GM12891 (cell line): Measurements from ENCODE around the gene ADM5.

Experiments
- DNase-seq: peaks from one replicate; pipeline ENCODE4 v3.0.0; 2011; ENCODE audit warnings: low spot score; ENCODE audit not compliant: insufficient read length
- FAIRE-seq: peaks from 2 replicates; lab custom pipeline; 2011; peaks lifted over from hg19 to GRCh38; lab: Jason Lieb, UNC
- PAX5 ChIP-seq: IDR thresholded peaks from 2 replicates; pipeline ENCODE4 v1.6.1; 2011; ENCODE audit warnings: low read length, moderate library complexity, mild to moderate bottlenecking; ENCODE audit not compliant: insufficient read depth, severe bottlenecking
- POLR2A ChIP-seq: IDR thresholded peaks from 2 replicates; pipeline ENCODE4 v1.6.1; 2011; ENCODE audit warnings: low read depth, low read length, control low read depth
- POLR2AphosphoS5 ChIP-seq: IDR thresholded peaks from 2 replicates; pipeline ENCODE4 v1.6.1; 2011; ENCODE audit warnings: low read depth, low read length, control low read depth
- POU2F2 ChIP-seq: IDR thresholded peaks from 2 replicates; pipeline ENCODE4 v1.6.1; 2011; ENCODE audit warnings: low read depth, mild to moderate bottlenecking, control low read depth, low read length, moderate library complexity
- SPI1 ChIP-seq: IDR thresholded peaks from 2 replicates; pipeline ENCODE4 v1.6.1; 2011; ENCODE audit warnings: low read depth, low read length, control low read depth
- TAF1 ChIP-seq: IDR thresholded peaks from 2 replicates; pipeline ENCODE4 v1.6.1; 2011; ENCODE audit warnings: low read depth, low read length, control low read depth

Gene ADM5

GRCh38 chr19:49687150-49687549 is 2.2 kb upstream of the ADM5 start:
- DNase-seq = no peak
- no peak for FAIRE-seq
- TF ChIP-seq POLR2A (no peak), POLR2AphosphoS5 (no peak), TAF1 (no peak), POU2F2 (no peak), SPI1 (no peak), PAX5 (no peak)

GRCh38 chr19:49687566-49688316 is 1.7 kb upstream of the ADM5 start:
- TF ChIP-seq PAX5 = no peak
- TF ChIP-seq POLR2A = peak; percentile 17; the same call in 1 of the 2 replicates
- TF ChIP-seq SPI1 = peak; percentile 22; the same call in 1 of the 2 replicates
- FAIRE-seq = no peak
- DNase-seq = no peak

GRCh38 chr19:49688531-49689132 is 762 bp upstream of the ADM5 start:
- TF ChIP-seq POLR2AphosphoS5 = 0 out of 2 replicates have a peak, but pooled peaks have one; percentile 16
- TF ChIP-seq POLR2A = peak; percentile 51; the same call in 1 of the 2 replicates
- TF ChIP-seq POU2F2 = no peak
- no peak for TF ChIP-seq TAF1
- DNase-seq (no peak), FAIRE-seq (no peak)

DNA sequence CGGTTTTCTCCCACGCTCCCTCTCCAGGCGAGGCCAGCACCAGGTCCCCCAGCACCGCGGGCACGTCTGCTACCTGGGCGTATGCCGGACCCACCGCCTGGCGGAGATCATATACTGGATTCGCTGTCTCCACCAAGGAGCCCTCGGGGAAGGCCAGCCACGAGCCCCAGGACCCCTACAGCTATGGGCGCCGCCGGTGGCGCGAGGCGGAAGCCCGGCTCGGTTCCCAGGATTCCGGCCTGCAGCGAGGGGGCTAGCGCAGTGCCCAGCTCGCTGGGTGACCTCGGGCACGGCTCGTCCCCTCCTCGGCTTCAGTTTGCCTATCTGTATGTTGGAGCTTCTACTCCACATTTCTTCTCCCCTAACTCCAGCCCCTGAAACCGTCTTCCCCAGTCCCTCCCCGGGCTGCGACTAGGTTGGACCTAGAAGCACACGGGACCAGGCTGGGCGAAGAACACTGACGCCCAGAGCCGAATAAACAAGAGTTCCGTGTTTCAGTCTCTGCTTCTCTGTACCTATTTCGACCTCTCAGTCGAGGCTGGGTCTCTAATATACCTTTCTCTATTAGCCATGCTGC is 773 bp downstream of the ADM5 start:
- no peak for DNase-seq
- TF ChIP-seq PAX5 (no peak), POLR2A (no peak), SPI1 (no peak), TAF1 (no peak), POLR2AphosphoS5 (no peak), POU2F2 (no peak)
- FAIRE-seq = no peak

GRCh38 chr19:49690656-49691242 is 1.4 kb downstream of the ADM5 start, which contains the start of gene CPT1C:
CPT1C (plus strand) TSS chr19:49691116; CDS start chr19:49692253, 1,137 bp downstream.
- FAIRE-seq (no peak), DNase-seq (no peak)
- TF ChIP-seq SPI1 (no peak), POU2F2 (no peak; the same call in 1 of the 2 replicates), POLR2A (no peak; the same call in none of the 2 replicates), TAF1 (0 out of 2 replicates have a peak, but pooled peaks have one; percentile 35), POLR2AphosphoS5 (no peak), PAX5 (no peak)

DNA sequence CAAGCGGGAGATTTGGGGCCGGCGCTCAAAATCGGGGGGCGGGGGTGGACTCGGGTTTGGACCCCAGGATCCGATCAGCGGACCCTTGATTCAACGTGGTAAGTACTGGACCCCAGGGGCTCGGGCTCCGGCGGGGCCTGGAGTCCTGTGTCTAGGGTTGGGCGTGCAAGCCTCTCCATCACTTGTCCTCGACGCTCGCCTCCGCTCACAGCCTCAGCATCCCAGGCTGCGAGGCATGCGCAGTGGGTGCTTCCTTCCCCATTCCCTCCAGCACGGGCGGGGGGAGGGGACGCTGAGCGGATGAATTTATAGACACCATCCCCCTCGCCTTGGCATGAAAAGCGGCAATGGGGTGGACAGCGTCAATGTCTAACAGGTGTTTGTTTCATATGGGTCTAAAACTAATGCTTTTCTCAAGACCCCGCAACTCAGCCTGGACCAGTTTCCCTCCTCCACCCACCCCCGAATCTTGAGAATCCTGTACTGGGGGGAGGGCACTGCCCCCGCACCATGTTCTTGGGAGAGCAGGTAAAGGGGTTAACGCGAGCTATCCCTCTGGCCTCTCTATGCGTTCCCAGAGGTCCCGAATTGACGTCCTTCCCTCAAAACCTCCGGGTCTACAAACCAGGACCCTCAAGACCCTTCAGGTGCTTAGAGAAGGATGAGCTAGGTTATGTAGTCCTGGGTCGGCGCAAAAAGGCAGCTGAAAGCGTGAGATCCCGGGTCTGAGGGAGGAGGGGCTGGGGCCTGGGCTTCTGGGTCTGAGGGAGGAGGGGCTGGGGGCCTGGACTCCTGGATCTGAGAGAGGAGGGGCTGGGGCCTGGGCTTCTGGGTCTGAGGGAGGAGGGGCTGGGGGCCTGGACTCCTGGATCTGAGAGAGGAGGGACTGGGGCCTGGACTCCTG is 2.1 kb downstream of the ADM5 start:
- FAIRE-seq = no peak
- no peak for DNase-seq
- TF ChIP-seq POU2F2 (no peak), TAF1 (no peak), SPI1 (no peak), PAX5 (no peak), POLR2A (no peak), POLR2AphosphoS5 (no peak)

DNA sequence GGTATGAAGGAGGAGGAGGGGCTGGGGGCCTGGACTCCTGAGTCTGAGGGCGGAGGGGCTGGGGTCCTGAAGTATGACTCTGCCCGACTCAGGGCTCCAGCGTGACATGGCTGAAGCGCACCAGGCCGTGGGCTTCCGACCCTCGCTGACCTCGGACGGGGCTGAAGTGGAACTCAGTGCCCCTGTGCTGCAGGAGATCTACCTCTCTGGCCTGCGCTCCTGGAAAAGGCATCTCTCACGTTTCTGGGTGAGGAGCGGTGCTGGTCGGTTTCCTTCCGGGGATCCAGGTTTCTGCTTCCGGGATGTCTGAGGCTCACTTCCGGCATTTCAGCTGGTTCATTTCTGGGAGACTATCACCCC is 2.7 kb downstream of the ADM5 start:
- DNase-seq (no peak), FAIRE-seq (no peak)

GRCh38 chr19:49696115-49696514 is 6.7 kb downstream of the ADM5 start:
- no peak for FAIRE-seq
- TF ChIP-seq SPI1 = no peak
- TF ChIP-seq TAF1 = no peak
- TF ChIP-seq POLR2A = no peak
- TF ChIP-seq POLR2AphosphoS5 = no peak
- no peak for TF ChIP-seq PAX5
- no peak for TF ChIP-seq POU2F2
- DNase-seq = no peak

More for the DNA sequence above, 2.7 kb downstream of the ADM5 start:
- TF ChIP-seq SPI1 (no peak), POU2F2 (no peak), POLR2AphosphoS5 (no peak), POLR2A (no peak), TAF1 (no peak), PAX5 (no peak)

GRCh38 chr19:49696865-49697264 is 7.5 kb downstream of the ADM5 start:
- DNase-seq (no peak), FAIRE-seq (no peak)
- no peak for TF ChIP-seq PAX5
- TF ChIP-seq POLR2A = no peak
- TF ChIP-seq POLR2AphosphoS5 = no peak
- TF ChIP-seq POU2F2 = no peak
- TF ChIP-seq TAF1 = no peak
- TF ChIP-seq SPI1 = no peak
